K562 (cell line): ENCODE results near the gene GALNT7. TPM values are rescaled to one million over a fixed set of nuclear protein-coding genes. Genes with fewer than 3 reads are reported as not detected.

Source experiments
- ATAC-seq: fragments of 200-7000 bp; cut with Tn5 transposase; 3 replicates; pipeline ENCODE4 v1.9.1; 2020; ENCODE audit warnings: moderate library complexity
- BruUV-seq: library from RNA; stranded (reverse); fragments of 400-500 nt; replicated peaks from 2 replicates; lab custom pipeline; 2021; lab: Mats Ljungman, UMichigan
- CTCF ChIA-PET: fragments of 300-600 bp; formaldehyde crosslinking; extraction: SDS; loops from one replicate; lab custom pipeline; 2021; ENCODE audit warnings: low intra/inter-chr PET ratio; lab: Yijun Ruan, JAX
- POLR2A ChIA-PET: fragments of 300-600, 350-650 bp; sonication (Branson Sonifier 250); formaldehyde crosslinking; extraction: SDS; loops from one replicate; lab custom pipeline; 2021; ENCODE audit warnings: antibody characterized with exemption, inconsistent platforms; lab: Yijun Ruan, JAX
- DNase-seq, 4 experiments: peaks; one replicate each; pipeline versions ENCODE4 v3.0.0 to v3.0.0-alpha.2; 2011 to 2018; ENCODE audit warnings: low spot score in 3 of 4, mixed read lengths in 3 of 4; ENCODE audit errors: extremely low read depth in 1 of 4
- FAIRE-seq: peaks from 2 replicates; lab custom pipeline; 2011; peaks lifted over from hg19 to GRCh38; lab: Jason Lieb, UNC
- H2AFZ ChIP-seq: 2 replicates; pipeline ENCODE4 v1.6.0; 2011; ENCODE audit warnings: low read depth, low read length, control low read depth, inconsistent platforms
- H3K27ac ChIP-seq: fragments of 200-600 bp; 3 replicates; pipeline ENCODE4 v1.8.0; 2011; ENCODE audit warnings: low read depth, mild to moderate bottlenecking, control low read depth, inconsistent platforms, low read length, moderate library complexity, mixed read lengths; ENCODE audit errors: extremely low read depth
- H3K27me3 ChIP-seq, 2 experiments: fragments of 300-600 bp in 1 of 2; 2 replicates in 1 of 2; 3 replicates in 1 of 2; pipeline versions ENCODE4 v1.6.0 to v1.8.0; 2011; ENCODE audit warnings: inconsistent platforms in 2 of 2, low read length in 2 of 2, mild to moderate bottlenecking in 1 of 2, mixed read lengths in 1 of 2, moderate library complexity in 1 of 2; ENCODE audit not compliant: control insufficient read depth in 2 of 2, insufficient read depth in 2 of 2
- H3K36me3 ChIP-seq: fragments of 300-600 bp; 3 replicates; pipeline ENCODE4 v1.8.0; 2011; ENCODE audit warnings: mild to moderate bottlenecking, low read length, inconsistent platforms; ENCODE audit not compliant: control insufficient read depth, insufficient read depth
- H3K4me1 ChIP-seq, 2 experiments: fragments of 200-600 bp in 1 of 2; replicated peaks in 1 of 2; 2 replicates in 1 of 2; 3 replicates in 1 of 2; pipeline versions ENCODE4 v1.5.1 to v1.8.0; 2011; ENCODE audit warnings: inconsistent platforms in 2 of 2, low read length in 2 of 2, mild to moderate bottlenecking in 1 of 2, mixed read lengths in 1 of 2, moderate library complexity in 1 of 2; ENCODE audit not compliant: control insufficient read depth in 2 of 2, insufficient read depth in 2 of 2
- H3K4me2 ChIP-seq: 2 replicates; pipeline ENCODE4 v1.6.1; 2011; ENCODE audit warnings: low read length, control low read depth, inconsistent platforms, mixed read lengths; ENCODE audit not compliant: insufficient read depth
- H3K4me3 ChIP-seq: fragments of 200-600 bp; sonication (generic), shearing (Covaris generic); 2 replicates; pipeline ENCODE4 v1.5.1; 2016; ENCODE audit warnings: control low read depth, inconsistent platforms
- H3K79me2 ChIP-seq: fragments of 200-600 bp; 3 replicates; pipeline ENCODE4 v1.8.0; 2011; ENCODE audit warnings: low read length, inconsistent platforms; ENCODE audit not compliant: control insufficient read depth, insufficient read depth
- H3K9ac ChIP-seq, 2 experiments: 2 replicates each; pipeline versions ENCODE4 v1.6.0 to v1.6.1; 2011; ENCODE audit warnings: low read depth in 2 of 2, low read length in 2 of 2, control low read depth in 1 of 2, inconsistent platforms in 1 of 2, mild to moderate bottlenecking in 1 of 2, mixed read lengths in 1 of 2; ENCODE audit not compliant: insufficient read depth in 1 of 2
- H3K9me1 ChIP-seq: one replicate; pipeline ENCODE4 v1.6.0; 2011; ENCODE audit warnings: inconsistent platforms, mild to moderate bottlenecking, low read length, moderate library complexity; ENCODE audit not compliant: control insufficient read depth, insufficient read depth
- H3K9me3 ChIP-seq: replicated peaks from 2 replicates; pipeline ENCODE4 v1.5.1; 2011; ENCODE audit warnings: low read depth, low read length, inconsistent platforms; ENCODE audit not compliant: control insufficient read depth, insufficient read depth
- H4K20me1 ChIP-seq: replicated peaks from 2 replicates; pipeline ENCODE4 v1.6.1; 2011; ENCODE audit warnings: low read length, inconsistent platforms, mixed read lengths; ENCODE audit not compliant: control insufficient read depth, insufficient read depth
- ADNP ChIP-seq: fragments of 200-800 bp; sonication (Bioruptor generic); IDR thresholded peaks from 2 replicates; pipeline ENCODE4 v1.6.1; 2016; ENCODE audit warnings: missing genetic modification characterization, missing compliant biosample characterization
- FOXP1 ChIP-seq: sonication (generic); formaldehyde crosslinking; IDR thresholded peaks from 2 replicates; pipeline ENCODE4 v1.8.0; 2022; ENCODE audit warnings: mild to moderate bottlenecking, missing genetic modification reagents
- KLF1 ChIP-seq: fragments of 450-650 bp; IDR thresholded peaks from 2 replicates; pipeline ENCODE4 v1.6.1; 2016; ENCODE audit warnings: missing genetic modification characterization, missing compliant biosample characterization
- MAX ChIP-seq: sonication (generic); formaldehyde crosslinking; IDR thresholded peaks from 2 replicates; pipeline ENCODE4 v1.9.0; 2022; ENCODE audit warnings: mild to moderate bottlenecking, missing genetic modification reagents
- NR3C1 ChIP-seq: sonication (generic); formaldehyde crosslinking; IDR thresholded peaks from 2 replicates; pipeline ENCODE4 v1.8.1; 2022; ENCODE audit warnings: missing genetic modification reagents
- STAT5A ChIP-seq: IDR thresholded peaks from 2 replicates; pipeline ENCODE4 v1.6.1; 2012; ENCODE audit warnings: low read length, inconsistent platforms, borderline replicate concordance
- TBL1XR1 ChIP-seq, 2 experiments: IDR thresholded peaks; 2 replicates each; pipeline ENCODE4 v1.6.1; 2012; ENCODE audit warnings: improper control_type of control experiment in 2 of 2, low read length in 2 of 2, mild to moderate bottlenecking in 1 of 2
- THRA ChIP-seq: fragments of 450-650 bp; IDR thresholded peaks from 2 replicates; pipeline ENCODE4 v1.6.1; 2017; ENCODE audit warnings: mild to moderate bottlenecking, moderate library complexity
- U2AF1 ChIP-seq: fragments of 200-400 bp; formaldehyde crosslinking; optimal IDR thresholded peaks from 2 replicates; pipeline ENCODE3; 2017; ENCODE audit warnings: mild to moderate bottlenecking, low read depth, low read length, moderate library complexity
- ZNF347 ChIP-seq: fragments of 450-650 bp; formaldehyde crosslinking; IDR thresholded peaks from 2 replicates; pipeline ENCODE4 v1.4.0; 2020; ENCODE audit warnings: low read depth, mild to moderate bottlenecking, moderate library complexity
- WGBS: fragments of 100-300 bp; shearing (Covaris generic); methylation state at CpG from one replicate; pipeline ENCODE4 v1.1.6; 2016; ENCODE audit warnings: low coverage, mixed read lengths; ENCODE audit not compliant: insufficient coverage; ENCODE audit errors: missing lambda C conversion rate; 5-methylcytosine and 5-hydroxymethylcytosine counted together
- in situ Hi-C: fragments of 300-500 bp; cut with MboI; formaldehyde crosslinking; loops from 4 replicates; pipeline ENCODE4 v1.15.0; 2018; ENCODE audit warnings: inconsistent platforms, mixed read lengths
- intact Hi-C: fragments of 100-400 bp; cut with micrococcal nuclease; formaldehyde crosslinking; loops from 2 replicates; pipeline ENCODE4 v1.14.2; 2022
- polyA plus RNA-seq, 8 experiments: library from polyadenylated mRNA; depleted of rRNA in 4 of 8; stranded (reverse) in 5 of 8; unstranded in 3 of 8; fragments of >200 nt; fragmentation: Nextera tagmentation in 2 of 8; fragmentation: Illumina TruSeq in 1 of 8; extraction: Ambion mirVana in 2 of 8; extraction: Trizol in 1 of 8; gene quantifications; 2 replicates each; pipeline versions ENCODE4 v1.2.1 to v1.2.3, GENCODE V29; 2011 to 2014; ENCODE audit warnings: inconsistent platforms in 1 of 8, missing spikeins in 1 of 8
- total RNA-seq, 7 experiments: library from RNA; depleted of rRNA in 6 of 7; stranded (reverse); fragments of >200 nt in 6 of 7; fragmentation: Illumina TruSeq in 2 of 7; extraction: Trizol in 2 of 7; gene quantifications; 2 replicates each; pipeline versions ENCODE4 v1.2.1 to v1.2.3, GENCODE V29; 2011 to 2021; ENCODE audit warnings: low replicate concordance in 1 of 7
- TF ChIP-seq, protein P1 (sequence below): fragments of 250-450 bp; sonication (Bioruptor Pico); IDR thresholded peaks from 2 replicates; pipeline ENCODE4 v1.4.0; 2020; ENCODE audit warnings: mild to moderate bottlenecking, moderate library complexity, borderline replicate concordance

Gene GALNT7
- total and polyA plus RNA-seq, 9 of the 15 experiments (the other 6 are each of a cell fraction or from before 2014, with no cell fraction given): 16.7 to 38.7 (median 31.1) TPM

DNA sequence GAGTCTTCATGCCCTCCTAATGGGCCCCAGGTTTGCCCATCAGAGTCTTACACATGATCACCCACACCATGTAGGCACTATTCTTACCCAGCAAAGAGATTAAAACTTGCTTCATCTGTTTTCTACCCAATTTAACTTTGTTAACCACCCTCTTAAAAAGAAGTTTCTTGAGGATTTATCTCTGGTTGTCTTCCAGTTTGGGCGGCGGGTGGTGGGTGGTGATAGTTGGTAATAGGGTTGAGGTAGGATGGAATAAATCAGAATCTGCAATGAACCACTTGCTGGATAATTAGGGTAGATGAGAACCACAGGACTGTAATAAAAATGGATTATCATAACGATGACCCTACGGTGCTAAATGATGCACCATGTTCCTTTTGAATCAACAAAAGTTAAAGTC lies 30.9 kb downstream of the GALNT7 start:
- Histone ChIP-seq H3K27ac (no peak overlapping the region), H3K9ac (no peak overlapping the region), H3K4me2 (no peak overlapping the region), H3K9me1 (no peaks in the 10 kb centered on the region), H3K79me2 (peaks cover 51% of the 10 kb centered on the region), H3K4me3 (no peak overlapping the region), H2AFZ (no peak overlapping the region), H3K9me3 (0 out of 2 replicates have a peak, but pooled peaks cover 2% of the 10 kb centered on the region), H3K27me3 (no peaks in the 10 kb centered on the region), H3K36me3 (no peaks in the 10 kb centered on the region), H4K20me1 (no peaks in the 10 kb centered on the region), H3K4me1 (peaks cover 0 to 5% of the 10 kb centered on the region in 2 experiments; a peak in 2 of 5 replicates)
- FAIRE-seq: no peak
- intact Hi-C loops (no loop called here), in situ Hi-C loops (no loop called here)
- 74% methylated on average over 4 of the region's 4 CpGs for WGBS
- TF ChIP-seq ADNP (tag): no peak
- no TSS peak for BruUV-seq
- ATAC-seq: no peak
- ChIA-PET CTCF (no interaction called here), POLR2A (no interaction called here)
- DNase-seq: no peak

DNA sequence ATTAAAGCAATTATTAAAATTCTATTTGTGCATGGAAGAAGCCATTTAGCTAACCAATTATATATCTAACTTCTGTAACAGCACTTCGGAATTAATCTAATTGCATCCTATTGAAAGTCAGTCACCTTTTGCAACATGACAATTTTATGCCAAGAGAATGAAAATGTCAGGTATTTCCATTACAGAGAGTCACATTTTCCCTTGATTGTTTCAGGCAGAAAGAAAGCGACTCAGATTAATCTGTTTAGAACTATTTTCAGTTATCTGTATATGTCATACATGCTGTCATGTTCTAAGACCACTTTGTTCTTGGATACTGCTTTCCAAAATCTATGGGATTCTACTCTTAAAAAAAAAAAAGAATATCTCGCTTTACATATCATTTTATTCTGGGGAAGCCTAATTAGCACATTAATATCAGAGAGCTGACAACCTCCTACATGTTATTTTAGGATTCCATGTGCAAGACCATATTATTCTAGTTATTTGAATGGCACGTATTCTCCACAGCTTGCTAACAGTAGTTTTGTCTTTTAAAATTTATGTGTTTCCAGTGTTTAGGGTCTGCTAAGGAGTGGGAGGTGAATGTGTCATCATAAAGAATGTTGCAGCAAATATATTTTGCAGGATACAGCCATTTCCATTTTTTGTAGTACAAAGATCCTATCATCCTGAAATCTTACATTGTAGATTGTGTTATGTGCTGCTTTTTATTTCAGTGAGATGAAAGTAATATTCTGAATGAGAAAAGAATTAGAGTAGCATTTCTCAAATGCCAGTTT lies 31.7 kb downstream of the GALNT7 start:
- Histone ChIP-seq H2AFZ (no peak overlapping the region), H3K79me2 (peaks cover 50% of the 10 kb centered on the region), H4K20me1 (no peaks in the 10 kb centered on the region), H3K27me3 (no peaks in the 10 kb centered on the region), H3K9ac (no peak overlapping the region), H3K9me1 (no peaks in the 10 kb centered on the region), H3K27ac (no peak overlapping the region), H3K4me1 (peaks cover 0 to 5% of the 10 kb centered on the region in 2 experiments; a peak in 2 of 5 replicates), H3K4me2 (no peak overlapping the region), H3K4me3 (no peak overlapping the region), H3K9me3 (0 out of 2 replicates have a peak, but pooled peaks cover 2% of the 10 kb centered on the region), H3K36me3 (peaks cover 6% of the 10 kb centered on the region; the same call in 1 of the 3 replicates)
- in situ Hi-C loops: no loop called here
- FAIRE-seq (no peak), DNase-seq (no peak), ATAC-seq (no peak)
- WGBS: 67% methylated on average over 4 of the region's 4 CpGs
- CTCF ChIA-PET: no interaction called here
- POLR2A ChIA-PET: no interaction called here
- intact Hi-C loops: no loop called here
- no TSS peak for BruUV-seq
- no peak for TF ChIP-seq U2AF1
- no peak for TF ChIP-seq MAX (CRISPR knock-in tag)
- TF ChIP-seq, protein P1, sequence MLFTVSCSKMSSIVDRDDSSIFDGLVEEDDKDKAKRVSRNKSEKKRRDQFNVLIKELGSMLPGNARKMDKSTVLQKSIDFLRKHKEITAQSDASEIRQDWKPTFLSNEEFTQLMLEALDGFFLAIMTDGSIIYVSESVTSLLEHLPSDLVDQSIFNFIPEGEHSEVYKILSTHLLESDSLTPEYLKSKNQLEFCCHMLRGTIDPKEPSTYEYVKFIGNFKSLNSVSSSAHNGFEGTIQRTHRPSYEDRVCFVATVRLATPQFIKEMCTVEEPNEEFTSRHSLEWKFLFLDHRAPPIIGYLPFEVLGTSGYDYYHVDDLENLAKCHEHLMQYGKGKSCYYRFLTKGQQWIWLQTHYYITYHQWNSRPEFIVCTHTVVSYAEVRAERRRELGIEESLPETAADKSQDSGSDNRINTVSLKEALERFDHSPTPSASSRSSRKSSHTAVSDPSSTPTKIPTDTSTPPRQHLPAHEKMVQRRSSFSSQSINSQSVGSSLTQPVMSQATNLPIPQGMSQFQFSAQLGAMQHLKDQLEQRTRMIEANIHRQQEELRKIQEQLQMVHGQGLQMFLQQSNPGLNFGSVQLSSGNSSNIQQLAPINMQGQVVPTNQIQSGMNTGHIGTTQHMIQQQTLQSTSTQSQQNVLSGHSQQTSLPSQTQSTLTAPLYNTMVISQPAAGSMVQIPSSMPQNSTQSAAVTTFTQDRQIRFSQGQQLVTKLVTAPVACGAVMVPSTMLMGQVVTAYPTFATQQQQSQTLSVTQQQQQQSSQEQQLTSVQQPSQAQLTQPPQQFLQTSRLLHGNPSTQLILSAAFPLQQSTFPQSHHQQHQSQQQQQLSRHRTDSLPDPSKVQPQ (CRISPR knock-in tag): no peak
- TF ChIP-seq TBL1XR1 (IDR thresholded peaks at IDR 0.05; ENCODE audit: low read length in 2 of 2): no peak
- TF ChIP-seq KLF1: no peak
- TF ChIP-seq FOXP1 (CRISPR knock-in tag): no peak
- TF ChIP-seq STAT5A: no peak
- no peak for TF ChIP-seq ZNF347 (CRISPR knock-in tag)
- TF ChIP-seq NR3C1: no peak
- TF ChIP-seq THRA: no peak
